Measurements from ENCODE around the gene SDK1.

GRCh38 chr7:4188651-4189050, 887.6 kb downstream of the SDK1 start:
- TF ChIP-seq GABPA (IDR thresholded peaks at IDR 0.05 in 1 of 2, conservative IDR thresholded peaks at IDR 0.05 in 1 of 2) (no peak), CTCF (IDR thresholded peaks at IDR 0.05; ENCODE audit: low read depth, low read length, missing input control) (no peak), ATF3 (IDR thresholded peaks at IDR 0.05) (no peak), RAD21 (IDR thresholded peaks at IDR 0.05) (no peak), MAX (IDR thresholded peaks at IDR 0.05) (no peak), REST (IDR thresholded peaks at IDR 0.05) (no peak), RXRA (IDR thresholded peaks at IDR 0.05) (no peak), TAF1 (conservative IDR thresholded peaks at IDR 0.05) (no peak), SP1 (IDR thresholded peaks at IDR 0.05) (no peak), JUND (IDR thresholded peaks at IDR 0.05) (no peak), YY1 (IDR thresholded peaks at IDR 0.05) (no peak), HNF4G (IDR thresholded peaks at IDR 0.05) (no peak)

Data from liver (tissue), 3 donors.